Measurements from ENCODE around the gene PILRA.

Gene PILRA

GRCh38 chr7:100353685-100354330, 19.5 kb upstream of the PILRA start:
- TF ChIP-seq, protein P1, sequence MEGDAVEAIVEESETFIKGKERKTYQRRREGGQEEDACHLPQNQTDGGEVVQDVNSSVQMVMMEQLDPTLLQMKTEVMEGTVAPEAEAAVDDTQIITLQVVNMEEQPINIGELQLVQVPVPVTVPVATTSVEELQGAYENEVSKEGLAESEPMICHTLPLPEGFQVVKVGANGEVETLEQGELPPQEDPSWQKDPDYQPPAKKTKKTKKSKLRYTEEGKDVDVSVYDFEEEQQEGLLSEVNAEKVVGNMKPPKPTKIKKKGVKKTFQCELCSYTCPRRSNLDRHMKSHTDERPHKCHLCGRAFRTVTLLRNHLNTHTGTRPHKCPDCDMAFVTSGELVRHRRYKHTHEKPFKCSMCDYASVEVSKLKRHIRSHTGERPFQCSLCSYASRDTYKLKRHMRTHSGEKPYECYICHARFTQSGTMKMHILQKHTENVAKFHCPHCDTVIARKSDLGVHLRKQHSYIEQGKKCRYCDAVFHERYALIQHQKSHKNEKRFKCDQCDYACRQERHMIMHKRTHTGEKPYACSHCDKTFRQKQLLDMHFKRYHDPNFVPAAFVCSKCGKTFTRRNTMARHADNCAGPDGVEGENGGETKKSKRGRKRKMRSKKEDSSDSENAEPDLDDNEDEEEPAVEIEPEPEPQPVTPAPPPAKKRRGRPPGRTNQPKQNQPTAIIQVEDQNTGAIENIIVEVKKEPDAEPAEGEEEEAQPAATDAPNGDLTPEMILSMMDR (IDR thresholded peaks at IDR 0.05; ENCODE audit: extremely low read depth, insufficient read depth, missing control alignments) = no peak
- in situ Hi-C loops (cut with MboI; ENCODE audit: low pct_unique_long_range_greater_than_20kb, low sequenced_read_pairs, unreplicated experiment) = no loop called here
- no peak for DNase-seq (ENCODE audit: low spot score)

DNA sequence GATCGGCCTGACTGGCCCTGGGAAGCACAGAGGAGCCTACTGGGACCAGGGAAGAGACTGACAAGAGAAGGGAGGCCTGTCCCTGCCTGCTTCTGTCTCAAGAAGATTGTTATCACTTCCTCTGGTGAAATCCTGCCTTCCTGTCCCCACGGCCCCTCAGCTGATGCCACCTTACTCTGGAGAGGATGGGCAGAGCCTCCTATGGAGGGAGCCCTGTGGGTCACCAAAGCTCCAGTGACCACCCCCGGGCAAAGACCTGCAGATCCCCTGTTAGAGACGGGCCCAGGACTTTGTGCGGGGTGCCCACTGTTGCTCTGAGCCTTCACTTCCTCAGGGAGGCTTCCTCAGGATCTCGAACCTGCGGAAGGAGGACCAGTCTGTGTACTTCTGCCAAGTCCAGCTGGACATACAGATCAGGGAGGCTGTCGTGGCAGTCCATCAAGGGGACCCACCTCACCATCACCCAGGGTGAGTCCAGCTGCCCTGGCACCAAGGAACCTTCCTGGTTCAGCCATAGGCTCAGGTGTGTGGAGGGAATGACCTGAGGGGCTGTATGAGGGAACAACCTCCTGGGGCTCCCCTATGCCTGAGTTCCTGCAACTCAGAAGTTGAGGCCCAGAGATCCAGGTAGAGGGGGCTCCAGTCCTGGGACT, 16.7 kb upstream of the PILRA start:
- TF ChIP-seq, protein P1 (IDR thresholded peaks at IDR 0.05; ENCODE audit: extremely low read depth, insufficient read depth, missing control alignments) = no peak
- DNase-seq (ENCODE audit: low spot score) = no peak
- in situ Hi-C loops (cut with MboI; ENCODE audit: low pct_unique_long_range_greater_than_20kb, low sequenced_read_pairs, unreplicated experiment) = no loop called here

DNA sequence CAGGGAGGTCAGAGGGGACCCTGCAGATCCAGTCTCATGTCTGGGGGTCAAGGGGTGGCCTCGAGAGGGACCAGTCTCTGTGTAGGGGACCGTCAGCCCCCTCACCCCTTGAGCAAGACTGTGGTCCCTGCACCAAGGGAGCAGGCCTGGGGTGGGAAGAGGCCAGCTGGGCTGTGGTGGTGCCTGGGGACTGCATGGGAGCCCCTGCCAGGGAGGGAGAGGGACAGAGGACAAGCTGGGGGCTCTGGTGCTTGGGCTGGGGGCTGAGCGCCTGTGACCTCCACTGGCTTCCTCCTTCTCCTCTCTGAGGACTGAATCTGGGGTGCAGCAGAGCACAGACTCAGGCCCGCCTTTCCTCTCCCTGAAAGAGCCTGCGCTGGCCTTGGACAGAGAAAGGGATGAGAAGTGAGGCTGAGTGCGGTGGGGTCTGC, 16.1 kb upstream of the PILRA start:
- in situ Hi-C loops (cut with MboI; ENCODE audit: low pct_unique_long_range_greater_than_20kb, low sequenced_read_pairs, unreplicated experiment) = no loop called here
- TF ChIP-seq, protein P1 (IDR thresholded peaks at IDR 0.05; ENCODE audit: extremely low read depth, insufficient read depth, missing control alignments) = no peak
- no peak for DNase-seq (ENCODE audit: low spot score)

DNA sequence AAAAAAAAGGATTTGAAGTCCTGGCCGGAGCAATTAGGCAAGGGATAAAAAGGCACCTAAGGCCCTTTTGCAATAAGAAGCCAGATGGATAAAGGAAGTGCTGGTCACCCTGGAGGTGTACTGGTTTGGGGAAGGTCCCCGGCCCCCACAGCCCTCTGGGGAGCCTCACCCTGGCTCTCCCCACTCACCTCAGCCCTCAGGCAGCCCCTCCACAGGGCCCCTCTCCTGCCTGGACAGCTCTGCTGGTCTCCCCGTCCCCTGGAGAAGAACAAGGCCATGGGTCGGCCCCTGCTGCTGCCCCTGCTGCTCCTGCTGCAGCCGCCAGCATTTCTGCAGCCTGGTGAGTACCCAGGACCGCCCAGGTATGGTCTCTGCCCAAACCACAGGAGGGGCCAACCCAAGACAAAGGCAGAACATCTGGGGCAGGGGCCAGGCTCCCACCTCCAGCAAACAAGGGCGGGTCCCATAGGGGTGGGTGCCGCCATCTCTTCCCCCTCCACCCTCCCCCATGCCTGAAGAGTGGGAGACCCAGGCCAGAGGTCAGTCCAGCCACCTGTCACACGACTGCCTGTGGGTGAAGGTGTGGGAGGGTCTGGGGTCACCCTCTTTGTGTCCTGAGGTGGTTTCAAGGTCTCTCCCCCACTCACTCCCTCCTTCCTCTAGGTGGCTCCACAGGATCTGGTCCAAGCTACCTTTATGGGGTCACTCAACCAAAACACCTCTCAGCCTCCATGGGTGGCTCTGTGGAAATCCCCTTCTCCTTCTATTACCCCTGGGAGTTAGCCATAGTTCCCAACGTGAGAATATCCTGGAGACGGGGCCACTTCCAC, 15.0 kb upstream of the PILRA start, which contains the start of gene PILRB:
Gene PILRB, plus strand, starts transcription at position 91 of the 830 bp plus-strand sequence. Its CDS starts 186 bp downstream, at position 277.
- DNase-seq (ENCODE audit: low spot score) = no peak
- in situ Hi-C loops (cut with MboI; ENCODE audit: low pct_unique_long_range_greater_than_20kb, low sequenced_read_pairs, unreplicated experiment) = no loop called here
- TF ChIP-seq, protein P1 (IDR thresholded peaks at IDR 0.05; ENCODE audit: extremely low read depth, insufficient read depth, missing control alignments) = peak; percentile 35

- in situ Hi-C loops (cut with MboI; ENCODE audit: low pct_unique_long_range_greater_than_20kb, low sequenced_read_pairs, unreplicated experiment) = no loop called here
- DNase-seq (ENCODE audit: low spot score) = no peak
- TF ChIP-seq, protein P1 (IDR thresholded peaks at IDR 0.05; ENCODE audit: extremely low read depth, insufficient read depth, missing control alignments) = no peak
These were observed 14.5 kb upstream of the PILRA start for GRCh38 chr7:100358857-100359212.

DNA sequence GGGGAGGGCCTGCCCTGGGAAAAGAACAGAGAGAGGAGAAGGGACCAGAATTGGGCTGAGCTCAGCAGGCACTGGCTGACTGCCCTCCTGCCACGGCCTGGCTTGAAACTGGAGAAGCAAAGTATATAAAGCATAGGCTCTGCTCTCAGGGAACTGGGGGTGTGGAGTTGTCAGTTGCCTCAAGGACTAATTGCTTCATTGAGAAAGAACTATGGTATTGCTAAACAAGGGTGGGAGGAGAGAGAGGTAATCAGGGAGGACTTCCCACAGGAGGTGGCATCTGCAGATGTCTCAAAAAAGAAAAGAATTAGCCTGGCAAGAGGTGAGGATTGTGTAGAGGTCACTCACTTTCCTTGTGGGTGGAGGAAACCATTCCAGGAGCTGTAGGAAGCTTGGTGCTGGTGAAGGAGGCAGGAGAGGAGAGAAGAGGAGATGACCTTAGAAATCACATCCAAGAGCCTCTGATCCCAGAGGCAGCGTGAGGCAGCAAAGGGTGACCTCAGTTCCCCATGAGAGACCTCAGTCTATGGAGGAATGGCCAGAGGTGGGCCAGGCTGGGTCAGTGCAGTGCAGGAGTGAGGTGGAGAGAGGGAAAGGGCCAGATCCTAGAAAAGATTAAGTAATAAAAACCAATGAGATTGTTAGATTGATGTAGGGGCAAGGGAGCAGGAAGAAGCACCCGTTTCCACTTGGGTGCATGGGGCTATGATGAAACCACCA, 13.0 kb upstream of the PILRA start:
- in situ Hi-C loops (cut with MboI; ENCODE audit: low pct_unique_long_range_greater_than_20kb, low sequenced_read_pairs, unreplicated experiment) = no loop called here
- TF ChIP-seq, protein P1 (IDR thresholded peaks at IDR 0.05; ENCODE audit: extremely low read depth, insufficient read depth, missing control alignments) = no peak
- no peak for DNase-seq (ENCODE audit: low spot score)

Measured in GM13977 (cell line).